Astrocyte (in vitro differentiated cells and primary cell): ENCODE data around the gene DCX. TPM values are rescaled to one million over a fixed set of nuclear protein-coding genes. Genes with fewer than 3 reads are reported as not detected.

ENCODE experiments used
- DNase-seq: peaks from one replicate; pipeline ENCODE4 v3.0.0-alpha.2; 2010; ENCODE audit warnings: low read depth
- FAIRE-seq: peaks from 2 replicates; lab custom pipeline; 2011; peaks lifted over from hg19 to GRCh38; lab: Jason Lieb, UNC
- H2AFZ ChIP-seq: 2 replicates; pipeline ENCODE4 v1.6.0; 2012; ENCODE audit warnings: low read depth, low read length, inconsistent platforms
- H3K27ac ChIP-seq: 2 replicates; pipeline ENCODE4 v1.5.1; 2011; ENCODE audit warnings: low read depth, low read length, inconsistent platforms
- H3K27me3 ChIP-seq: 2 replicates; pipeline ENCODE4 v1.6.0; 2011; ENCODE audit warnings: low read length, inconsistent platforms; ENCODE audit not compliant: insufficient read depth
- H3K36me3 ChIP-seq: 2 replicates; pipeline ENCODE4 v1.5.1; 2011; ENCODE audit warnings: low read length, inconsistent platforms; ENCODE audit not compliant: insufficient read depth
- H3K4me1 ChIP-seq: 2 replicates; pipeline ENCODE4 v1.5.1; 2011; ENCODE audit warnings: low read length, inconsistent platforms; ENCODE audit not compliant: insufficient read depth
- H3K4me2 ChIP-seq: 2 replicates; pipeline ENCODE4 v1.6.0; 2012; ENCODE audit warnings: low read length, inconsistent platforms
- H3K4me3 ChIP-seq: 2 replicates; pipeline ENCODE4 v1.5.1; 2011; ENCODE audit warnings: low read depth, mild to moderate bottlenecking, low read length, inconsistent platforms; ENCODE audit not compliant: insufficient read depth
- H3K79me2 ChIP-seq: 2 replicates; pipeline ENCODE4 v1.6.0; 2012; ENCODE audit warnings: mild to moderate bottlenecking, low read length, inconsistent platforms; ENCODE audit not compliant: insufficient read depth
- H3K9ac ChIP-seq: 2 replicates; pipeline ENCODE4 v1.6.0; 2012; ENCODE audit warnings: mild to moderate bottlenecking, low read length, inconsistent platforms
- H3K9me3 ChIP-seq: 2 replicates; pipeline ENCODE4 v1.5.1; 2012; ENCODE audit warnings: low read depth, mild to moderate bottlenecking, low read length, inconsistent platforms; ENCODE audit not compliant: insufficient read depth
- H4K20me1 ChIP-seq: 2 replicates; pipeline ENCODE4 v1.6.0; 2012; ENCODE audit warnings: low read length, inconsistent platforms; ENCODE audit not compliant: insufficient read depth
- H3K27ac Mint-ChIP-seq: one replicate; pipeline ENCODE4 v1.8.0; 2021; ENCODE audit warnings: mild to moderate bottlenecking, mixed read lengths; ENCODE audit not compliant: unreplicated experiment
- H3K27me3 Mint-ChIP-seq: one replicate; pipeline ENCODE4 v1.8.0; 2021; ENCODE audit warnings: low read depth, mixed read lengths; ENCODE audit not compliant: unreplicated experiment
- H3K36me3 Mint-ChIP-seq: one replicate; pipeline ENCODE4 v1.8.0; 2021; ENCODE audit warnings: low read depth, mixed read lengths; ENCODE audit not compliant: unreplicated experiment
- H3K4me1 Mint-ChIP-seq: one replicate; pipeline ENCODE4 v1.8.0; 2021; ENCODE audit warnings: low read depth, mixed read lengths; ENCODE audit not compliant: unreplicated experiment
- H3K4me3 Mint-ChIP-seq: one replicate; pipeline ENCODE4 v1.8.0; 2021; ENCODE audit warnings: mild to moderate bottlenecking, moderate library complexity, mixed read lengths; ENCODE audit not compliant: unreplicated experiment
- H3K9me3 Mint-ChIP-seq: one replicate; pipeline ENCODE4 v1.8.0; 2021; ENCODE audit warnings: mild to moderate bottlenecking, mixed read lengths; ENCODE audit not compliant: unreplicated experiment
- CTCF ChIP-seq: IDR thresholded peaks from 2 replicates; pipeline ENCODE4 v1.5.1; 2011; ENCODE audit warnings: low read depth, mild to moderate bottlenecking, inconsistent platforms, low read length, moderate library complexity; ENCODE audit not compliant: insufficient read depth
- EZH2 ChIP-seq: IDR thresholded peaks from 2 replicates; pipeline ENCODE4 v1.6.1; 2012; ENCODE audit warnings: mild to moderate bottlenecking, low read length, inconsistent platforms; ENCODE audit not compliant: insufficient read depth
- total RNA-seq: library from RNA; stranded (reverse); gene quantifications from 2 replicates; pipeline ENCODE4 v1.2.1, GENCODE V29; 2021

Gene DCX
- total RNA-seq, 1 donor from 2014 or later: 2.4 TPM

GRCh38 chrX:111411557-111411956, 435 bp downstream of the DCX start:
- no peak overlapping the region for H3K4me2 ChIP-seq
- H3K4me1 ChIP-seq: no peaks in the 10 kb centered on the region
- H3K36me3 ChIP-seq: no peaks in the 10 kb centered on the region
- no peaks in the 10 kb centered on the region for H3K9me3 ChIP-seq
- H3K9me3 Mint-ChIP-seq: no peaks in the 10 kb centered on the region
- no peak overlapping the region for H3K4me3 Mint-ChIP-seq
- H3K27ac Mint-ChIP-seq: no peak overlapping the region
- no peaks in the 10 kb centered on the region for H3K27me3 ChIP-seq
- H3K27me3 Mint-ChIP-seq: peaks cover 2% of the 10 kb centered on the region
- H2AFZ ChIP-seq: no peak overlapping the region
- no peak for TF ChIP-seq EZH2
- TF ChIP-seq CTCF: no peak
- FAIRE-seq (peak; percentile 67), DNase-seq (no peak)
- H3K27ac ChIP-seq: no peak overlapping the region
- H3K4me1 Mint-ChIP-seq: no peaks in the 10 kb centered on the region
- no peaks in the 10 kb centered on the region for H3K79me2 ChIP-seq
- H3K9ac ChIP-seq: no peak overlapping the region
- H3K4me3 ChIP-seq: no peak overlapping the region
- no peaks in the 10 kb centered on the region for H4K20me1 ChIP-seq
- H3K36me3 Mint-ChIP-seq: no peaks in the 10 kb centered on the region

- Histone ChIP-seq H4K20me1 (no peaks in the 10 kb centered on the region), H3K27me3 (no peaks in the 10 kb centered on the region), H3K4me1 (no peaks in the 10 kb centered on the region), H3K27ac (no peak overlapping the region), H3K4me2 (no peak overlapping the region), H3K79me2 (no peaks in the 10 kb centered on the region), H3K4me3 (no peak overlapping the region), H3K36me3 (no peaks in the 10 kb centered on the region), H3K9ac (no peak overlapping the region), H3K9me3 (no peaks in the 10 kb centered on the region), H2AFZ (no peak overlapping the region)
- Mint-ChIP-seq H3K4me1 (no peaks in the 10 kb centered on the region), H3K9me3 (no peaks in the 10 kb centered on the region), H3K27ac (no peak overlapping the region), H3K27me3 (no peaks in the 10 kb centered on the region), H3K36me3 (no peaks in the 10 kb centered on the region), H3K4me3 (no peak overlapping the region)
- DNase-seq: no peak
- TF ChIP-seq CTCF (no peak), EZH2 (no peak)
- FAIRE-seq: peak; percentile 41
Observed at GRCh38 chrX:111410590-111411078, 1.4 kb downstream of the DCX start.

GRCh38 chrX:111409326-111409725, 2.7 kb downstream of the DCX start:
- FAIRE-seq: peak; percentile 76

More at GRCh38 chrX:111409326-111409725, 2.7 kb downstream of the DCX start:
- no peak overlapping the region for H2AFZ ChIP-seq
- no peak overlapping the region for H3K9ac ChIP-seq
- no peaks in the 10 kb centered on the region for H3K9me3 Mint-ChIP-seq
- H3K27me3 Mint-ChIP-seq: no peaks in the 10 kb centered on the region
- H3K4me1 ChIP-seq: no peaks in the 10 kb centered on the region
- TF ChIP-seq CTCF (no peak), EZH2 (no peak)
- H3K27me3 ChIP-seq: no peaks in the 10 kb centered on the region
- no peaks in the 10 kb centered on the region for H3K4me1 Mint-ChIP-seq
- H3K4me2 ChIP-seq: no peak overlapping the region
- no peaks in the 10 kb centered on the region for H3K36me3 ChIP-seq
- no peak for DNase-seq
- no peaks in the 10 kb centered on the region for H3K9me3 ChIP-seq
- H4K20me1 ChIP-seq: no peaks in the 10 kb centered on the region
- H3K79me2 ChIP-seq: no peaks in the 10 kb centered on the region
- no peak overlapping the region for H3K27ac ChIP-seq
- no peak overlapping the region for H3K4me3 ChIP-seq
- H3K36me3 Mint-ChIP-seq: no peaks in the 10 kb centered on the region
- H3K27ac Mint-ChIP-seq: no peak overlapping the region
- H3K4me3 Mint-ChIP-seq: no peak overlapping the region
